ENCODE results near the gene DNHD1. TPM values are rescaled to one million over a fixed set of nuclear protein-coding genes. Genes with fewer than 3 reads are reported as not detected.

DNHD1 gene
- total and polyA plus RNA-seq, 9 of the 15 experiments (the other 6 are each of a cell fraction or from before 2014, with no cell fraction given) = 0.82 to 9.7 (median 3.8) TPM

DNA sequence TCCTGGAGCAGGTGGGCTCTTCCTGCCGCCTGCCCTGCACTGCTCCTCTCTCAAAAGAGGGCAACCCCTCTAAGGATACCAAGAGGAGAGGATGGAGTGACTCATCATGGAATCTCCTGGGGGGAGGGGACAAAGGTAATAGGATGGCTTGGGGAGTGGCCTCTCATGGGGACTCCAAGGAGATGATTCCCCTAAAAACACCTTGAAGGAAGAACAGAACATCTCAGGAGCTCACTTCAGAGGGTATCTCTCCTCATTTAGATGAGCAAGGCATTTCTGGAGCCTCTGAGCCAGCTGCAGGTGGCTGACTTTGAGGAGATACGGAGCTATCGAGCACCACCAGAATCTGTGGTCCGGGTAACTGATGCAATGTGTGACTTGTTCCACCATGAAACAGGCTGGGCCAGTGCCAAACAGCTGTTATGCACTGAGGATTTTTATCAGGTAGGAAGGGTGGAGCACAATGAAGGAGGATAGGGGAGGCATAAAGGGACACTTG is 66.1 kb downstream of the DNHD1 start (continued):
- no peak for TF ChIP-seq ZNF518B (CRISPR knock-in tag; IDR thresholded peaks at IDR 0.05)
- TF ChIP-seq RB1 (IDR thresholded peaks at IDR 0.05; ENCODE audit: low read depth) = no peak
- no peak for TF ChIP-seq HNRNPUL1 (IDR thresholded peaks at IDR 0.05; ENCODE audit: low read length)
- TF ChIP-seq ATF7 (IDR thresholded peaks at IDR 0.05) = peak; percentile 83; the same call in 1 of the 2 replicates
- peak; percentile 91 for TF ChIP-seq CEBPB (tag; IDR thresholded peaks at IDR 0.05)
- TF ChIP-seq, protein P1, sequence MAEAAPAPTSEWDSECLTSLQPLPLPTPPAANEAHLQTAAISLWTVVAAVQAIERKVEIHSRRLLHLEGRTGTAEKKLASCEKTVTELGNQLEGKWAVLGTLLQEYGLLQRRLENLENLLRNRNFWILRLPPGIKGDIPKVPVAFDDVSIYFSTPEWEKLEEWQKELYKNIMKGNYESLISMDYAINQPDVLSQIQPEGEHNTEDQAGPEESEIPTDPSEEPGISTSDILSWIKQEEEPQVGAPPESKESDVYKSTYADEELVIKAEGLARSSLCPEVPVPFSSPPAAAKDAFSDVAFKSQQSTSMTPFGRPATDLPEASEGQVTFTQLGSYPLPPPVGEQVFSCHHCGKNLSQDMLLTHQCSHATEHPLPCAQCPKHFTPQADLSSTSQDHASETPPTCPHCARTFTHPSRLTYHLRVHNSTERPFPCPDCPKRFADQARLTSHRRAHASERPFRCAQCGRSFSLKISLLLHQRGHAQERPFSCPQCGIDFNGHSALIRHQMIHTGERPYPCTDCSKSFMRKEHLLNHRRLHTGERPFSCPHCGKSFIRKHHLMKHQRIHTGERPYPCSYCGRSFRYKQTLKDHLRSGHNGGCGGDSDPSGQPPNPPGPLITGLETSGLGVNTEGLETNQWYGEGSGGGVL (CRISPR knock-in tag; IDR thresholded peaks at IDR 0.05) = no peak
- no peak for TF ChIP-seq SMAD3 (CRISPR knock-in tag; conservative IDR thresholded peaks at IDR 0.05)
- TF ChIP-seq LEF1 (IDR thresholded peaks at IDR 0.05) = peak; percentile 74; the same call in 1 of the 2 replicates
- no peak for TF ChIP-seq SIX5 (IDR thresholded peaks at IDR 0.05; ENCODE audit: borderline replicate concordance in 1 of 2, insufficient read depth in 1 of 2, low read depth in 1 of 2, low read length in 2 of 2)
- TF ChIP-seq L3MBTL2 (IDR thresholded peaks at IDR 0.05) = peak; percentile 44; the same call in 1 of the 2 replicates
- no peak for TF ChIP-seq ZNF311 (CRISPR knock-in tag; IDR thresholded peaks at IDR 0.05)
- no peak for TF ChIP-seq CHCHD3 (CRISPR knock-in tag; IDR thresholded peaks at IDR 0.05)
- TF ChIP-seq, protein P2, sequence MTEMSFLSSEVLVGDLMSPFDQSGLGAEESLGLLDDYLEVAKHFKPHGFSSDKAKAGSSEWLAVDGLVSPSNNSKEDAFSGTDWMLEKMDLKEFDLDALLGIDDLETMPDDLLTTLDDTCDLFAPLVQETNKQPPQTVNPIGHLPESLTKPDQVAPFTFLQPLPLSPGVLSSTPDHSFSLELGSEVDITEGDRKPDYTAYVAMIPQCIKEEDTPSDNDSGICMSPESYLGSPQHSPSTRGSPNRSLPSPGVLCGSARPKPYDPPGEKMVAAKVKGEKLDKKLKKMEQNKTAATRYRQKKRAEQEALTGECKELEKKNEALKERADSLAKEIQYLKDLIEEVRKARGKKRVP (CRISPR knock-in tag; IDR thresholded peaks at IDR 0.05) = peak; percentile 81
- 0 out of 2 replicates have a peak, but pooled peaks have one; percentile 42 for TF ChIP-seq RUNX1 (IDR thresholded peaks at IDR 0.05; ENCODE audit: low read depth)
- TF ChIP-seq, protein P3, sequence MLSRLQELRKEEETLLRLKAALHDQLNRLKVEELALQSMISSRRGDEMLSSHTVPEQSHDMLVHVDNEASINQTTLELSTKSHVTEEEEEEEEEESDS (CRISPR knock-in tag; IDR thresholded peaks at IDR 0.05) = no peak
- no peak for TF ChIP-seq KDM4B (IDR thresholded peaks at IDR 0.05; ENCODE audit: borderline replicate concordance in 2 of 2, low read depth in 1 of 2)
- TF ChIP-seq, protein P4, sequence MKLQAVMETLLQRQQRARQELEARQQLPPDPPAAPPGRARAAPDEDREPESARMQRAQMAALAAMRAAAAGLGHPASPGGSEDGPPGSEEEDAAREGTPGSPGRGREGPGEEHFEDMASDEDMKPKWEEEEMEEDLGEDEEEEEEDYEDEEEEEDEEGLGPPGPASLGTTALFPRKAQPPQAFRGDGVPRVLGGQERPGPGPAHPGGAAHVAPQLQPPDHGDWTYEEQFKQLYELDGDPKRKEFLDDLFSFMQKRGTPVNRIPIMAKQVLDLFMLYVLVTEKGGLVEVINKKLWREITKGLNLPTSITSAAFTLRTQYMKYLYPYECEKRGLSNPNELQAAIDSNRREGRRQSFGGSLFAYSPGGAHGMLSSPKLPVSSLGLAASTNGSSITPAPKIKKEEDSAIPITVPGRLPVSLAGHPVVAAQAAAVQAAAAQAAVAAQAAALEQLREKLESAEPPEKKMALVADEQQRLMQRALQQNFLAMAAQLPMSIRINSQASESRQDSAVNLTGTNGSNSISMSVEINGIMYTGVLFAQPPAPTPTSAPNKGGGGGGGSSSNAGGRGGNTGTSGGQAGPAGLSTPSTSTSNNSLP (IDR thresholded peaks at IDR 0.05; ENCODE audit: borderline replicate concordance, low read depth, low read length) = peak; percentile 26; the same call in 1 of the 2 replicates
- TF ChIP-seq ASH1L (IDR thresholded peaks at IDR 0.05; ENCODE audit: borderline replicate concordance, low read depth, partially characterized antibody) = no peak
- no peak for TF ChIP-seq ZNF695 (CRISPR knock-in tag; IDR thresholded peaks at IDR 0.05)
- 0 out of 2 replicates have a peak, but pooled peaks have one; percentile 61 for TF ChIP-seq ZNF197 (CRISPR knock-in tag; IDR thresholded peaks at IDR 0.05; ENCODE audit: low read depth)
- TF ChIP-seq GTF2E2 (tag; IDR thresholded peaks at IDR 0.05) = no peak
